Measurements from ENCODE around the gene TSHZ2.
"Not testable (repeated sequence)": the region's sequence is repeated elsewhere in the genome, so short reads cannot be mapped to it uniquely, and the experiment has no call there.

TSHZ2 gene

GRCh38 chr20:53081916-53082863 lies 110.0 kb downstream of the TSHZ2 start:
- TF ChIP-seq CTCF (IDR thresholded peaks at IDR 0.05; ENCODE audit: low read depth, low read length): no peak
- in situ Hi-C loops (cut with HindIII; ENCODE audit: low sequenced_read_pairs): no loop called here
- no peak for DNase-seq (ENCODE audit: low read depth, low spot score)
- H3K4me3 ChIP-seq (ENCODE audit: low read depth, low read length): no peak overlapping the region

- TF ChIP-seq CTCF (IDR thresholded peaks at IDR 0.05; ENCODE audit: low read depth, low read length): no peak
- DNase-seq (ENCODE audit: low read depth, low spot score): no peak
- in situ Hi-C loops (cut with HindIII; ENCODE audit: low sequenced_read_pairs): no loop called here
- no peak overlapping the region for H3K4me3 ChIP-seq (ENCODE audit: low read depth, low read length)
Observed at GRCh38 chr20:53083411-53083810, 111.3 kb downstream of the TSHZ2 start.

- TF ChIP-seq CTCF (IDR thresholded peaks at IDR 0.05; ENCODE audit: low read depth, low read length): no peak
- in situ Hi-C loops (cut with HindIII; ENCODE audit: low sequenced_read_pairs): no loop called here
- no peak for DNase-seq (ENCODE audit: low read depth, low spot score)
- H3K4me3 ChIP-seq (ENCODE audit: low read depth, low read length): no peak overlapping the region
Observed at GRCh38 chr20:53084408-53084997, 112.3 kb downstream of the TSHZ2 start.

GRCh38 chr20:53085720-53086119 lies 113.6 kb downstream of the TSHZ2 start:
- DNase-seq (ENCODE audit: low read depth, low spot score): no peak
- no peak for TF ChIP-seq CTCF (IDR thresholded peaks at IDR 0.05; ENCODE audit: low read depth, low read length)
- H3K4me3 ChIP-seq (ENCODE audit: low read depth, low read length): no peak overlapping the region
- in situ Hi-C loops (cut with HindIII; ENCODE audit: low sequenced_read_pairs): no loop called here

- no peak for TF ChIP-seq CTCF (IDR thresholded peaks at IDR 0.05; ENCODE audit: low read depth, low read length)
- H3K4me3 ChIP-seq (ENCODE audit: low read depth, low read length): no peak overlapping the region
- DNase-seq (ENCODE audit: low read depth, low spot score): no peak
- in situ Hi-C loops (cut with HindIII; ENCODE audit: low sequenced_read_pairs): no loop called here
Observed at GRCh38 chr20:53087037-53087777, 115.0 kb downstream of the TSHZ2 start.

GRCh38 chr20:53088786-53089185 lies 116.6 kb downstream of the TSHZ2 start:
- H3K4me3 ChIP-seq (ENCODE audit: low read depth, low read length): no peak overlapping the region
- in situ Hi-C loops (cut with HindIII; ENCODE audit: low sequenced_read_pairs): no loop called here
- no peak for TF ChIP-seq CTCF (IDR thresholded peaks at IDR 0.05; ENCODE audit: low read depth, low read length)

GRCh38 chr20:53089851-53090250 lies 117.7 kb downstream of the TSHZ2 start:
- DNase-seq (ENCODE audit: low read depth, low spot score); in situ Hi-C loops (cut with HindIII; ENCODE audit: low sequenced_read_pairs); H3K4me3 ChIP-seq (ENCODE audit: low read depth, low read length): not testable (repeated sequence)

More at GRCh38 chr20:53088786-53089185, 116.6 kb downstream of the TSHZ2 start:
- DNase-seq (ENCODE audit: low read depth, low spot score): no peak
